T-helper 1 cell (primary cell): Measurements from ENCODE around the gene GLP2R.
"Not testable (repeated sequence)": the region's sequence is repeated elsewhere in the genome, so short reads cannot be mapped to it uniquely, and the experiment has no call there.

Source experiments
- DNase-seq, 5 donors: peaks; one replicate each; pipeline ENCODE4 v3.0.0-alpha.2; 2012 to 2020

GLP2R gene

GRCh38 chr17:9900044-9900594 lies 74.4 kb downstream of the GLP2R start:
- DNase-seq, result no peak

DNA sequence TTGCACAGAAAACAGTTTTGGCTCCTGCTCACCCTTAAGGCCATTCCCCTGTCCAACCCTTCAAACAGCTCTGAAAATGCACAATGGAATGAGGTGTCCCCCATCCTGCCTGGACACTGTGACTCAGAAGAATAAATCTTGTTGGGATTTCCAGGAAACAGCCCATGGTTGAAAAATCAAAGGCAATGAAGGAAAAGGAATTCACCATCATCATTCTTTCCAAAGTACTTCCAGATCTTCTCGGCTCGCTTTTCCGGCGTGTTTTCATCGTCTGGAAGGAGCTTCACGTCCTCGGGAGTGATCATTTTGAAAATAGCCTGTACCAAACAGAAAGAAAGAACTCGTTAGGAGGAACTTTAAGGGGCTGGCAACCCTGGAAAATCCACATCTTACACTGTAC lies 75.1 kb downstream of the GLP2R start:
- DNase-seq, result no peak

GRCh38 chr17:9902120-9902519 lies 76.4 kb downstream of the GLP2R start:
- no peak for DNase-seq

DNA sequence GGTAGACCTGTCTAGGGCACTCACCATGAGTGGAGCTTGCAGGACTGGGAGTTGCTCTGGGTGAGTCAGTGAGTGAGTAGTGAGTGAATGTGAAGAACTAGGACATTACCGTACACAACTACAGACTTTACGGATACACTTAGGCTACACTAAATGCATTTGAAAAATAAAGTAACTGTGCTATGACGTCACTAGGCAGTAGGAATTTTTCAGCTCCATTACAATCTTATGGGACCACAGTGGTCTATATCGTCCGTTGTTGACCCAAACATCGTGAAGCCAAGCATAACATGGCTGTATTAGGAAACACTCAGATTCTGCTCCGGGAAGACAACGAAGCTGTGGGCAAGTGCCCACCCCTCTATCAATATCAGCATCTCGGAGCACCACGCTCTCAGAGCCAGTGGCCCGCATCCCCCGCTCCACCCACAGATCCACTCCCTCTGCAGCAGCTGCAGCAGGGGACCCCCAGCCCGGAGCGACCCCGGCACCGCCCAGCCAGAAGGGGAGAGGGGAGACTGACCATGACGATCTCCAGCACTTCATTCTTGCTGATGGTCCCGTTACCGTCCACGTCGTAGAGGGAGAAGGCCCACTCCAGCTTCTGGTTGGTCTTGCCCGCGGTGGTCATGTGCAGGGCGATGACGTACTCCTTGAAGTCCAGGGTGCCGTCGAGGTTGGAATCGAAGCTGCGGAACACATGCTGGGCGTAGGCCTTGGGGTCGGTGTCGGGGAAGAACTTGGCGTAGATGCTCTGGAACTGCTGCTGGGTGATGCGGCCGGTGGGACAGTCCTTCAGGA lies 78.8 kb downstream of the GLP2R start:
- no peak for DNase-seq

DNA sequence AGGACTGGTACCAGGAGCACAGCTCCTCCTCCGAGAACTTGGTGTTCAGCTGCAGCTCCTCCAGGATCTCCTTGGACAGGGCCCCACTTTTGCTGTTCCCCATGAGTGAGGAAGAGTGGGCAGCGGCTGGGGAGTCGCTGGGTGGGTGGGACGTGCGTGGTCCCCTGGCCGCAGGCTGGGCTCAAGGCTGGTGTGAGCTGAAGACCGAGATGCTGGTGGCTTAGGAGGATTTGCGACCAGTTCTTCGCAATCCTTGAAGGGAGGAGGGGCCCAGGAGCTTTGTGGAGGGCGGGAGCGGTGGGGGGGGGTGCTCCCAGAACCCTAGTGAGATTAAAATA lies 79.3 kb downstream of the GLP2R start, which contains the start of gene RCVRN:
Gene RCVRN, minus strand, starts transcription at position 194 of the 338 bp plus-strand sequence. Its CDS starts 91 bp downstream, at position 103.
- no peak for DNase-seq

DNA sequence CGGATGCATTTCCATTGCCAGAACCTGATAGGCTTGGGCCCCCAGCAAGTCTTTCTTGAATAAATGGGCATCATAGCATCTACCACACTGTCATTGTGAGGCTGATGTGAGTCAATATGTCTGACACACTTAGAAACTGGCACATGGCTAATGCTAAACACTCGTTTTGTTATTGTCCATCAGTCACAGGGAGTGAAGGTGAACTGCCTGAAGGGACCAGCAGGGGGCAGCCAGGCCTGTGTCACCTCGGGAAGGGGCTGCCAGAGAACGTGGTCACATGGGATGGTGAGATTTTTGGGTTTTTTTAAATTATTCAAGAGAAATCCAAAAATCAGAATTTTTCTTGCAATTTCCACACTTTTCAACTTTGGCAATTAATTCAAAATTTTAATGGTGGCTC lies 80.2 kb downstream of the GLP2R start:
- DNase-seq, result no peak

- no peak for DNase-seq
Observed at GRCh38 chr17:9906616-9907015, 80.9 kb downstream of the GLP2R start.

DNA sequence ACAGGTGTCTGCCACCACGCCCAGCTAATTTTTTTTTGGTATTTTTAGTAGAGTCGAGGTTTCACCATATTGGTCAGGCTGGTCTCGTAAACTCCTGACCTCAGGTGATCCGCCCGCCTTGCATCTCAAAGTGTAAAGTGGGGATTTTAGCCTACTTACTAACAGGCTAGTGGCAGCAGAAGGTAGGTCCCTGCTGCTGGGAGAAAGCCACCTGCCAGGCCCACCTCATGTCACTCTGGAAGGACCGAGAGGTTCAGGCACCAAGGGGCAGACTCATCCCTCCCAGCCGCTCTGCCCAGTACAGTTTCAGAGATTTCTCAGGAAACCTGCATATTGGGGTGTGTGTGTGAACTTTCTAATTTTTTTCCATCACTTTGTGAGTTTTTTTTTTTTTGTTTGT lies 81.4 kb downstream of the GLP2R start:
- no peak for DNase-seq

- DNase-seq, result no peak
Observed at GRCh38 chr17:9907883-9908648, 82.3 kb downstream of the GLP2R start.

GRCh38 chr17:9908649-9909042 lies 82.9 kb downstream of the GLP2R start:
- DNase-seq, result no peak

GRCh38 chr17:9911089-9911488 lies 85.4 kb downstream of the GLP2R start:
- DNase-seq, result no peak

GRCh38 chr17:9912121-9913099 lies 86.7 kb downstream of the GLP2R start:
- no peak for DNase-seq

GRCh38 chr17:9913476-9913875 lies 87.8 kb downstream of the GLP2R start:
- DNase-seq, result no peak

GRCh38 chr17:9916108-9916507 lies 90.4 kb downstream of the GLP2R start:
- no peak for DNase-seq

- no peak for DNase-seq
Observed at GRCh38 chr17:9917131-9917530, 91.4 kb downstream of the GLP2R start.

DNA sequence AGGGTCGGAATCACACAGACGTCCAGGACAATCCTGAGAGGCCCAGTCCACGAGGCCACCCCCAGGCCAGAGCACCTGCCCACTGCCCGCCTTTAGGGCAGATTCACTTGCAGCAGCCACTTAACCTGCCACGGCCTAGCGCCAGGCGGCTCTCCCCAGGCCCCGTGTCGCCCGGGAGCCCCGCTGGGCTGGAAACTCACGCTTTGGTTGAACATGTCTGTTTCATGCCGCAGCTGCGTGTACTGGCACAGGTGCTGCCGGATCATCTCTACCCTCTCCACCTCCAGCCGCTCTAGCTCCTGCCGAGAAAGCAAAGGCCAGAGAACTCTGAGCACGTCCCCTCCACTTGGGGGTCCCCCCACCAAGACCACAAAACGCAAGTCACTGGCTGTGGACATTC lies 92.1 kb downstream of the GLP2R start:
- no peak for DNase-seq

- no peak for DNase-seq
Observed at GRCh38 chr17:9918352-9918751, 92.6 kb downstream of the GLP2R start.

DNA sequence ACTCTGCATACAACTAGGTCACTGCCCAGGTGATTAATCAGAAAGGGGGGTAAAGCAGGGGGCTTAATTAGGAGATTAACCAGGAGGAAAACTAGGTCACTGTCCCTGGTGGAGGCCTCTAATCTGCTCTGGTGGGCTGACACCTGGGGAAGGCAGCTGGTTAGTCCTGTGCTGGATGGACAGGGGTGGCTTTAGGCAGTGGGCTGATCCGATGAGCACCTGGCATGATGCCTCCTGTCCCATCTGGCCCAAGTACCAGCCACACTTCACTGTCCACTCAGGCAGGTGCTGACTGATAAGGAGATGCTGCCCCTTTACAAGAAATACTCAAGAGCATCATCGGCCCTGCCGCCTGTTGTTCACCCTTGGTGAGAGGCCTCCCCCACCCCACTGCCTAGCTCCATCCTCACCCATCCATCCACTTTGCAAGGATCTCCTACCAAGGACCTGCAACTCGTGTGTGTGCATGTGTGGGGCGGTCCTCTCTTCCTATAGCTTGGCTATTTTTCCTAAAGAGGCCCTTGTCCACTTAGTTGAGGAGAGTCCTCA lies 93.2 kb downstream of the GLP2R start:
- no peak for DNase-seq

DNA sequence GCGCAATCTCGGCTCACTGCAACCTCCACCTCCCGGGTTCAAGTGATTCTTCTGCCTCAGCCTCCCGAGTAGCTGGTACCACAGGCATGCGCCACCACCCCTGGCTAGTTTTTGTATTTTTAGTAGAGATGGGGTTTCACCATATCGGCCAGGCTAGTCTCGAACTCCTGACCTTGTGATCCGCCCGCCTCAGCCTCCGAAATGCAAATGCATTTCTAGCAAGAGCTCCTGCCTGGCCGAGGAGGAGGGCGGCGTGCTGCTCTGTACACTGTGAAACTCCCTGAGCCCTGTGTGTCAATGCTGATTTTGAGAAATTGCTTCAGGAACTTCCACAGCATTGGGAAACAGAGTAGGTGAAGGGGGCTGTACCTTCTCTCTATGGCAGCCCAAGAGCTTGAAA lies 95.5 kb downstream of the GLP2R start:
- not testable (repeated sequence) for DNase-seq

- no peak for DNase-seq
Observed at GRCh38 chr17:9922012-9922848, 96.5 kb downstream of the GLP2R start.

GRCh38 chr17:9924735-9925191 lies 99.0 kb downstream of the GLP2R start:
- peak in 1 of 5 donors; percentile 38 for DNase-seq
